ENCODE data around the gene PLCB3. TPM values are rescaled to one million over a fixed set of nuclear protein-coding genes. Genes with fewer than 3 reads are reported as not detected.
"Not testable (repeated sequence)": the region's sequence is repeated elsewhere in the genome, so short reads cannot be mapped to it uniquely, and the experiment has no call there.

The PLCB3 gene
- total and polyA plus RNA-seq, 2 of the 13 experiments (the other 11 are each of a cell fraction or from before 2014, with no cell fraction given), result 7.5 to 13.8 TPM

DNA sequence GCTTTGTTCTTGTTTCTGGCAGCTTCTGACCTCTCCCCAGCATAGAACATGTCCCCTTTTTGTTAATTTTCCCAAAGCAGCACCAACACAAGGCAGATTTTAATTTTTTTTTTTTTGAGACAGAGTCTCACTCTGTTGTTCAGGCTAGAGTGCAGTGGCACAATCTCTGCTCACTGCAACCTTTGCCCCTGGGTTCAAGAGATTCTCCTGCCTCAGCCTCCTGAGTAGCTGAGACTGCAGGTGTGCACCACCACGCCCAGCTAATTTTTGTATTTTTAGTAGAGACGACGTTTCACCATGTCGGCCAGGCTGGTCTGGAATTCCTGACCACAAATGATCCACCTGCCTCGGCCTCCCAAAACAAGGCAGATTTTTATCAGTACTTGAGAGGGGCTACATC lies 56.5 kb downstream of the PLCB3 start:
- TF ChIP-seq HNF4A (CRISPR knock-in tag; IDR thresholded peaks at IDR 0.05), result peak; percentile 39; the same call in 1 of the 2 replicates
- TF ChIP-seq ZNF460 (CRISPR knock-in tag; IDR thresholded peaks at IDR 0.05; ENCODE audit: borderline replicate concordance), result peak; percentile 82; the same call in 1 of the 2 replicates
- DNase-seq (ENCODE audit: low spot score); FAIRE-seq; in situ Hi-C loops (cut with HindIII; ENCODE audit: extremely low pct_ligation_motif_present, low pct_unique_long_range_greater_than_20kb); H3K4me3 ChIP-seq (replicated peaks in 1 of 3; ENCODE audit: insufficient read depth in 1 of 3, low read depth in 2 of 3, low read length in 3 of 3); H3K9me3 ChIP-seq (ENCODE audit: low read length); H4K20me1 ChIP-seq (ENCODE audit: insufficient read depth, low read length); H3K36me3 ChIP-seq (replicated peaks in 1 of 2; ENCODE audit: control insufficient read depth in 1 of 2, insufficient read depth in 2 of 2, low read length in 2 of 2); H2AFZ ChIP-seq (ENCODE audit: low read length); CTCF ChIA-PET (ENCODE audit: low intra/inter-chr PET ratio, low total read pairs); H3K27me3 ChIP-seq (ENCODE audit: control insufficient read depth in 1 of 2, insufficient read depth in 2 of 2, low read length in 2 of 2); ATAC-seq; BruUV-seq (replicated peaks): not testable (repeated sequence)
- peak overlapping the region; percentile 81; the same call in 1 of the 2 replicates for H3K9ac ChIP-seq (ENCODE audit: insufficient read depth, low read depth, low read length)
- intact Hi-C loops (cut with micrococcal nuclease; ENCODE audit: unreplicated experiment), result loop anchor here (10.0 kb wide), 1 partner anchor 123 kb away; the partner anchor contains the start of gene STIP1
- peaks cover 61% of the 10 kb centered on the region for H3K4me1 ChIP-seq (ENCODE audit: insufficient read depth, low read length)
- WGBS (ENCODE audit: low lambda C conversion rate), result 93% methylated on average over 5 of the region's 5 CpGs
- peak overlapping the region; percentile 97 for H3K4me2 ChIP-seq (ENCODE audit: low read depth, low read length)
- peaks cover 15% of the 10 kb centered on the region for H3K79me2 ChIP-seq (ENCODE audit: insufficient read depth, low read length)
- POLR2A ChIA-PET, result interaction anchor here (5.5 kb wide), 1 partner anchor 9 kb away, joined by 103 read pairs; the partner anchor contains the start of genes PRDX5 and TRMT112
- H3K27ac ChIP-seq (ENCODE audit: extremely low read length, insufficient read depth, low read length), result peak overlapping the region; percentile 82

- H2AFZ ChIP-seq (ENCODE audit: low read length), result no peak overlapping the region
- H3K9me3 ChIP-seq (ENCODE audit: low read length), result no peaks in the 10 kb centered on the region
- no peaks in the 10 kb centered on the region; a peak in 1 of 5 replicates for H3K27me3 ChIP-seq (ENCODE audit: control insufficient read depth in 1 of 2, insufficient read depth in 2 of 2, low read length in 2 of 2)
- peaks cover 36% of the 10 kb centered on the region for H3K4me1 ChIP-seq (ENCODE audit: insufficient read depth, low read length)
- POLR2A ChIA-PET, result no interaction called here
- BruUV-seq (replicated peaks), result no TSS peak
- ATAC-seq (no peak), FAIRE-seq (no peak), DNase-seq (ENCODE audit: low spot score) (no peak)
- H3K36me3 ChIP-seq (replicated peaks in 1 of 2; ENCODE audit: control insufficient read depth in 1 of 2, insufficient read depth in 2 of 2, low read length in 2 of 2), result peaks cover 0 to 18% of the 10 kb centered on the region in 2 experiments; a peak in 2 of 5 replicates
- in situ Hi-C loops (cut with HindIII; ENCODE audit: extremely low pct_ligation_motif_present, low pct_unique_long_range_greater_than_20kb) (no loop called here), intact Hi-C loops (cut with micrococcal nuclease; ENCODE audit: unreplicated experiment) (no loop called here)
- TF ChIP-seq MXI1 (IDR thresholded peaks at IDR 0.05; ENCODE audit: borderline replicate concordance, low read depth, low read length), result no peak
- peak; percentile 19; the same call in 1 of the 2 replicates for TF ChIP-seq POLR2G (IDR thresholded peaks at IDR 0.05; ENCODE audit: low read depth, low read length)
- CTCF ChIA-PET (ENCODE audit: low intra/inter-chr PET ratio, low total read pairs), result no interaction called here
- no peak overlapping the region for H3K4me3 ChIP-seq (replicated peaks in 1 of 3; ENCODE audit: insufficient read depth in 1 of 3, low read depth in 2 of 3, low read length in 3 of 3)
- H3K27ac ChIP-seq (ENCODE audit: extremely low read length, insufficient read depth, low read length), result no peak overlapping the region
- no peak overlapping the region for H3K4me2 ChIP-seq (ENCODE audit: low read depth, low read length)
- over 99% methylated on average over 10 of the region's 10 CpGs for WGBS (ENCODE audit: low lambda C conversion rate)
- no peak overlapping the region for H3K9ac ChIP-seq (ENCODE audit: insufficient read depth, low read depth, low read length)
- H3K79me2 ChIP-seq (ENCODE audit: insufficient read depth, low read length), result peaks cover 9% of the 10 kb centered on the region
- no peaks in the 10 kb centered on the region for H4K20me1 ChIP-seq (ENCODE audit: insufficient read depth, low read length)
These were observed 61.6 kb downstream of the PLCB3 start for GRCh38 chr11:64312947-64313346.
